ENCODE data around the gene CALCA.

The CALCA gene

GRCh38 chr11:14969901-14970323 is 2.2 kb downstream of the CALCA start:
- H3K27ac ChIP-seq = no peak overlapping the region
- peak; percentile 66 for TF ChIP-seq CTCF (conservative IDR thresholded peaks at IDR 0.05)

- TF ChIP-seq CTCF (conservative IDR thresholded peaks at IDR 0.05) = no peak
- H3K27ac ChIP-seq = no peak overlapping the region
These were observed 4.4 kb downstream of the CALCA start for GRCh38 chr11:14967581-14968243.

- TF ChIP-seq CTCF (conservative IDR thresholded peaks at IDR 0.05) = no peak
- no peak overlapping the region for H3K27ac ChIP-seq
These were observed 16.0 kb downstream of the CALCA start for GRCh38 chr11:14956111-14956510.

- no peak overlapping the region for H3K27ac ChIP-seq
- TF ChIP-seq CTCF (conservative IDR thresholded peaks at IDR 0.05) = no peak
These were observed 17.6 kb downstream of the CALCA start for GRCh38 chr11:14954581-14954980.

- H3K27ac ChIP-seq = no peak overlapping the region
- TF ChIP-seq CTCF (conservative IDR thresholded peaks at IDR 0.05) = no peak
These were observed 18.2 kb downstream of the CALCA start for GRCh38 chr11:14953904-14954303.

- no peak for TF ChIP-seq CTCF (conservative IDR thresholded peaks at IDR 0.05)
- H3K27ac ChIP-seq = no peak overlapping the region
These were observed 22.6 kb downstream of the CALCA start for GRCh38 chr11:14949437-14950147.

GRCh38 chr11:14942745-14943144 is 29.4 kb downstream of the CALCA start:
- TF ChIP-seq CTCF (conservative IDR thresholded peaks at IDR 0.05) = no peak
- no peak overlapping the region for H3K27ac ChIP-seq
